H1 (cell line): ENCODE data around the gene ASH1L. TPM values are rescaled to one million over a fixed set of nuclear protein-coding genes. Genes with fewer than 3 reads are reported as not detected.
A peak's percentile ranks its signal among the peaks of the same experiment; 100 is the strongest.

Source experiments
- CTCF ChIA-PET: fragments of 300-600 bp; sonication (Branson Sonifier 250); formaldehyde crosslinking; loops from one replicate; lab custom pipeline; 2021; ENCODE audit not compliant: partially characterized antibody; lab: Charles Lee
- POLR2A ChIA-PET: fragments of 300-600 bp; sonication (Branson Sonifier 250); formaldehyde crosslinking; loops from one replicate; lab custom pipeline; 2021; ENCODE audit warnings: inconsistent platforms; ENCODE audit not compliant: partially characterized antibody; lab: Charles Lee
- DNase-seq, 2 experiments: peaks; one replicate each; pipeline versions ENCODE4 v3.0.0 to v3.0.0-alpha.2; 2010 to 2022; ENCODE audit warnings: low spot score in 2 of 2, low read depth in 1 of 2, mixed read lengths in 1 of 2
- FAIRE-seq: peaks from 2 replicates; lab custom pipeline; 2011; peaks lifted over from hg19 to GRCh38; lab: Jason Lieb, UNC
- H2AFZ ChIP-seq: 2 replicates; pipeline ENCODE4 v1.8.1; 2012; ENCODE audit warnings: low read length, inconsistent platforms
- H2AK5ac ChIP-seq: 2 replicates; pipeline ENCODE4 v1.6.1; 2013; ENCODE audit warnings: low read depth, low read length
- H2BK120ac ChIP-seq: replicated peaks from 2 replicates; pipeline ENCODE3; 2013; ENCODE audit warnings: low read depth, low read length, inconsistent platforms
- H2BK12ac ChIP-seq: 2 replicates; pipeline ENCODE4 v1.6.1; 2013; ENCODE audit warnings: low read depth, low read length
- H2BK15ac ChIP-seq: 2 replicates; pipeline ENCODE4 v1.6.1; 2013; ENCODE audit warnings: low read length
- H2BK20ac ChIP-seq: 2 replicates; pipeline ENCODE4 v1.6.1; 2013; ENCODE audit warnings: low read length
- H2BK5ac ChIP-seq: 2 replicates; pipeline ENCODE4 v1.6.1; 2013; ENCODE audit warnings: low read depth, low read length
- H3K14ac ChIP-seq: 2 replicates; pipeline ENCODE4 v1.6.1; 2013; ENCODE audit warnings: inconsistent platforms; ENCODE audit not compliant: insufficient read length
- H3K18ac ChIP-seq: 2 replicates; pipeline ENCODE4 v1.6.1; 2013; ENCODE audit warnings: low read length; ENCODE audit errors: extremely low read depth
- H3K23ac ChIP-seq: 2 replicates; pipeline ENCODE4 v1.6.1; 2013; ENCODE audit warnings: inconsistent platforms; ENCODE audit not compliant: insufficient read length
- H3K23me2 ChIP-seq: 2 replicates; pipeline ENCODE4 v1.6.1; 2013; ENCODE audit warnings: low read depth, low read length
- H3K27ac ChIP-seq: 2 replicates; pipeline ENCODE4 v1.6.1; 2011; ENCODE audit warnings: low read depth, low read length, inconsistent platforms
- H3K27me3 ChIP-seq, 4 experiments: replicated peaks in 1 of 4; 1 replicate in 1 of 4; 2 replicates in 3 of 4; pipeline versions ENCODE4 v1.6.1 to v1.8.1; 2011 to 2013; ENCODE audit warnings: low read length in 3 of 4, mild to moderate bottlenecking in 3 of 4, inconsistent platforms in 2 of 4, mixed read lengths in 2 of 4, moderate library complexity in 1 of 4; ENCODE audit not compliant: control insufficient read depth in 3 of 4, insufficient read depth in 3 of 4; ENCODE audit errors: extremely low read depth in 1 of 4
- H3K36me3 ChIP-seq, 4 experiments: 2 replicates each; pipeline versions ENCODE4 v1.6.1 to v1.8.1; 2011 to 2013; ENCODE audit warnings: mild to moderate bottlenecking in 4 of 4, low read length in 3 of 4, moderate library complexity in 2 of 4, control low read depth in 1 of 4, inconsistent platforms in 1 of 4; ENCODE audit not compliant: insufficient read depth in 4 of 4, control insufficient read depth in 2 of 4
- H3K4ac ChIP-seq: replicated peaks from 2 replicates; pipeline ENCODE3; 2013; ENCODE audit warnings: low read length, low read depth, mixed read lengths, inconsistent platforms; ENCODE audit not compliant: insufficient read length
- H3K4me1 ChIP-seq, 4 experiments: replicated peaks in 1 of 4; 1 replicate in 1 of 4; 2 replicates in 3 of 4; pipeline versions ENCODE4 v1.6.1 to v1.8.1; 2011 to 2013; ENCODE audit warnings: low read length in 3 of 4, inconsistent platforms in 2 of 4, mixed read lengths in 1 of 4; ENCODE audit not compliant: insufficient read depth in 4 of 4, control insufficient read depth in 3 of 4
- H3K4me2 ChIP-seq, 2 experiments: 2 replicates each; pipeline versions ENCODE4 v1.6.1 to v1.8.1; 2011 to 2013; ENCODE audit warnings: low read depth in 2 of 2, low read length in 2 of 2, control low read depth in 1 of 2, inconsistent platforms in 1 of 2, mild to moderate bottlenecking in 1 of 2; ENCODE audit not compliant: insufficient read depth in 1 of 2
- H3K4me3 ChIP-seq, 4 experiments: fragments of 200-600, 300-600 bp in 1 of 4; sonication (generic), shearing (Covaris generic), sonication (Bioruptor Twin) in 1 of 4; 2 replicates each; pipeline versions ENCODE4 v1.5.1 to v1.8.1; 2011 to 2016; ENCODE audit warnings: low read length in 4 of 4, low read depth in 3 of 4, control low read depth in 2 of 4, inconsistent platforms in 2 of 4, mild to moderate bottlenecking in 2 of 4, mixed read lengths in 1 of 4, moderate library complexity in 1 of 4; ENCODE audit not compliant: insufficient read depth in 2 of 4; ENCODE audit errors: extremely low read depth in 1 of 4
- H3K56ac ChIP-seq: replicated peaks from 2 replicates; pipeline ENCODE3; 2013; ENCODE audit warnings: low read depth, mild to moderate bottlenecking, mixed read lengths, low read length, inconsistent platforms; ENCODE audit not compliant: insufficient read length
- H3K79me1 ChIP-seq: 2 replicates; pipeline ENCODE4 v1.6.1; 2013; ENCODE audit warnings: low read depth, low read length, control low read depth
- H3K79me2 ChIP-seq, 2 experiments: 2 replicates each; pipeline versions ENCODE4 v1.6.1 to v1.8.1; 2012 to 2013; ENCODE audit warnings: low read length in 2 of 2, mild to moderate bottlenecking in 2 of 2, inconsistent platforms in 1 of 2; ENCODE audit not compliant: insufficient read depth in 2 of 2, control insufficient read depth in 1 of 2
- H3K9ac ChIP-seq, 4 experiments: replicated peaks in 1 of 4; 1 replicate in 1 of 4; 2 replicates in 3 of 4; pipeline versions ENCODE4 v1.6.1 to v1.8.1; 2011 to 2013; ENCODE audit warnings: low read depth in 3 of 4, low read length in 3 of 4, control low read depth in 2 of 4, mild to moderate bottlenecking in 2 of 4, moderate library complexity in 2 of 4, inconsistent platforms in 1 of 4; ENCODE audit errors: extremely low read depth in 1 of 4
- H3K9me3 ChIP-seq, 2 experiments: 2 replicates each; pipeline versions ENCODE4 v1.6.1 to v1.8.1; 2012 to 2013; ENCODE audit warnings: mild to moderate bottlenecking in 2 of 2, moderate library complexity in 2 of 2, control low read depth in 1 of 2, inconsistent platforms in 1 of 2, low read depth in 1 of 2, low read length in 1 of 2, mixed read lengths in 1 of 2; ENCODE audit not compliant: insufficient read depth in 2 of 2
- H4K20me1 ChIP-seq, 2 experiments: replicated peaks in 1 of 2; 2 replicates each; pipeline versions ENCODE3 to v1.8.1; 2011 to 2013; ENCODE audit warnings: inconsistent platforms in 2 of 2, low read length in 2 of 2, mild to moderate bottlenecking in 1 of 2; ENCODE audit not compliant: insufficient read depth in 2 of 2, control insufficient read depth in 1 of 2
- H4K5ac ChIP-seq: 2 replicates; pipeline ENCODE4 v1.6.1; 2013; ENCODE audit warnings: low read length, low read depth, mixed read lengths, inconsistent platforms; ENCODE audit not compliant: insufficient read length
- H4K8ac ChIP-seq: 2 replicates; pipeline ENCODE4 v1.8.0; 2013; ENCODE audit warnings: mild to moderate bottlenecking, moderate library complexity, low read length, inconsistent platforms; ENCODE audit not compliant: insufficient read depth; ENCODE audit errors: extremely low read depth
- H4K91ac ChIP-seq: replicated peaks from 2 replicates; pipeline ENCODE3; 2013; ENCODE audit warnings: low read length, mixed read lengths, inconsistent platforms; ENCODE audit not compliant: insufficient read length
- ATF2 ChIP-seq: IDR thresholded peaks from 2 replicates; pipeline ENCODE4 v1.6.1; 2012; ENCODE audit warnings: low read length, inconsistent platforms
- CHD1 ChIP-seq: IDR thresholded peaks from 2 replicates; pipeline ENCODE4 v1.6.1; 2012; ENCODE audit warnings: low read depth, low read length, improper control_type of control experiment
- GABPA ChIP-seq: IDR thresholded peaks from 2 replicates; pipeline ENCODE4 v1.6.1; 2011; ENCODE audit warnings: mild to moderate bottlenecking, low read length, moderate library complexity, borderline replicate concordance; ENCODE audit not compliant: insufficient read depth
- HDAC2 ChIP-seq, 2 experiments: fragments of 300-600 bp in 1 of 2; sonication (generic) in 1 of 2; IDR thresholded peaks; 2 replicates each; pipeline ENCODE4 v1.6.1; 2011 to 2012; ENCODE audit warnings: low read depth in 2 of 2, low read length in 2 of 2, mild to moderate bottlenecking in 2 of 2, moderate library complexity in 2 of 2, borderline replicate concordance in 1 of 2, inconsistent platforms in 1 of 2
- MAFK ChIP-seq: IDR thresholded peaks from 2 replicates; pipeline ENCODE4 v1.6.1; 2012; ENCODE audit warnings: low read depth, mild to moderate bottlenecking, improper control_type of control experiment, low read length
- YY1 ChIP-seq: IDR thresholded peaks from 2 replicates; pipeline ENCODE4 v1.6.1; 2011; ENCODE audit warnings: low read depth, mild to moderate bottlenecking, low read length
- WGBS, 2 experiments: shearing (Covaris generic) in 1 of 2; methylation state at CpG; one replicate each; pipeline versions ENCODE4 v1.1.6 to v1.1.7; 2013 to 2015; ENCODE audit warnings: low lambda C conversion rate in 2 of 2, mixed read lengths in 2 of 2, inconsistent platforms in 1 of 2, low coverage in 1 of 2, missing lambda C conversion rate in 1 of 2; ENCODE audit not compliant: insufficient replicate concordance in 2 of 2, insufficient coverage in 1 of 2, insufficient read length in 1 of 2; ENCODE audit errors: extremely low coverage in 1 of 2, missing lambda C conversion rate in 1 of 2; 5-methylcytosine and 5-hydroxymethylcytosine counted together
- polyA plus RNA-seq, 7 experiments: library from polyadenylated mRNA; depleted of rRNA in 3 of 7; stranded (reverse) in 5 of 7; unstranded in 2 of 7; fragments of >200 nt in 5 of 7; fragments of 200-250 nt in 2 of 7; gene quantifications; 1 replicate in 5 of 7; 2 replicates in 1 of 7; 4 replicates in 1 of 7; pipeline versions ENCODE4 v1.2.1 to v1.2.3, GENCODE V29; 2011 to 2013; ENCODE audit warnings: missing spikeins in 2 of 7, mixed read lengths in 2 of 7
- total RNA-seq: library from RNA; stranded (reverse); fragmentation: NEBNext Ultra II Directional; extraction: Animal tissue kit (Norgen Biotek cat#: 25700); gene quantifications from 2 replicates; pipeline ENCODE4 v1.2.1, GENCODE V29; 2021

The ASH1L gene
- total and polyA plus RNA-seq, 2 of the 8 experiments (the other 6 are each of a cell fraction or from before 2014, with no cell fraction given), result 7.5 to 27.6 TPM

DNA sequence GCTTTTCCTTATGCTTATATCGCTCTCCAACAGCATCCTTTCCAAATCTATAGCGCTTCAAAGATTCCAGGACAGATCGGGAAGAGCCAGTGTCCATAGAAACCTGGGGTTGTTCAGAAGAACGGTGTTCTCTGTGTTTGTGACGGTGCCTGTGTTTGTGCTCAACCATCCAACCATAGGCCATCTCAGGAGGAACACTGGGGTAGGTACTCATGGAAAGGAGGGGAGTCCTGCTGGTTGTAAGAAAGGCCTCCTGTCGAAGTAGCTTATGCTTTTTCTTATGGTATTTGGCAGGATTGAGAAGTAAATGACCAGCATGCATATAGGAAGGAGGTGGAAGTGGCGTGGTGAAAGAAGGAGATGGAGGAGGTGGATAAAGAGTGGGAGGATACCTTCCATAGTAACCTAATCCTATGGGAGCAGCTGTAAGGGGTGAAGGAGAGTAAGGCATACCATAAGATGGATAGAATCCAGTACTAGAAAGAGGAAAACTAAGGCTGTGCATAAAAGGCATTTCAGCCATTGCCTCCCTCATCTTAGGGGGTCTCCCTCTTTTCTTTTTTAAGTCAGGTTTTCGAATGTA, 84.2 kb downstream of the ASH1L start:
- ChIA-PET POLR2A (interaction anchor here (0.7 to 1.2 kb wide), 2 partner anchors 85 to 195 kb away, joined by 3 read pairs; no protein-coding TSS in a partner anchor), CTCF (interaction anchor here (1.1 to 1.9 kb wide), 2 partner anchors 10 to 24 kb away, joined by 4 to 6 read pairs; no protein-coding TSS in a partner anchor)
- Histone ChIP-seq H2BK120ac (no peak overlapping the region), H3K27ac (no peak overlapping the region), H3K9me3 (0 out of 4 replicates have a peak, but pooled peaks cover 0 to 2% of the 10 kb centered on the region in 2 experiments), H3K4me2 (peak overlapping the region in 1 of 2 experiments; percentile 22; a peak in 2 of 4 replicates), H3K79me1 (no peaks in the 10 kb centered on the region), H3K9ac (no peak overlapping the region), H4K20me1 (no peaks in the 10 kb centered on the region), H2AFZ (no peak overlapping the region), H3K4me1 (peaks cover 0 to 11% (median 2%) of the 10 kb centered on the region in 4 experiments; a peak in 2 of 7 replicates), H3K4ac (no peak overlapping the region), H2BK15ac (no peak overlapping the region), H3K79me2 (0 out of 4 replicates have a peak, but pooled peaks cover 0 to 3% of the 10 kb centered on the region in 2 experiments), H4K91ac (no peak overlapping the region), H3K14ac (no peak overlapping the region), H2AK5ac (no peak overlapping the region), H2BK5ac (no peak overlapping the region), H3K27me3 (no peaks in the 10 kb centered on the region), H4K5ac (no peak overlapping the region), H2BK20ac (no peak overlapping the region), H3K23me2 (0 out of 2 replicates have a peak, but pooled peaks cover 1% of the 10 kb centered on the region), H3K56ac (no peak overlapping the region), H3K36me3 (peaks cover 2 to 21% (median 10%) of the 10 kb centered on the region in 4 experiments; a peak in 6 of 8 replicates), H2BK12ac (no peak overlapping the region), H3K4me3 (no peak overlapping the region), H4K8ac (no peak overlapping the region), H3K18ac (no peak overlapping the region), H3K23ac (no peak overlapping the region)
- no peak for FAIRE-seq
- DNase-seq, result no peak
- WGBS, 2 experiments, result 80 to 100% methylated on average over 1 to 8 of the region's 8 CpGs
- TF ChIP-seq ATF2, result no peak
- TF ChIP-seq CHD1, result no peak
- TF ChIP-seq YY1, result no peak
- TF ChIP-seq GABPA, result no peak
- no peak for TF ChIP-seq MAFK
- no peak for TF ChIP-seq HDAC2 (IDR thresholded peaks at IDR 0.05; ENCODE audit: borderline replicate concordance in 1 of 2, low read depth in 2 of 2, low read length in 2 of 2)
